Left ventricle myocardium inferior (tissue), 1 donor: Measurements from ENCODE around the gene HIP1. TPM values are rescaled to one million over a fixed set of nuclear protein-coding genes. Genes with fewer than 3 reads are reported as not detected.
"Not testable (repeated sequence)": the region's sequence is repeated elsewhere in the genome, so short reads cannot be mapped to it uniquely, and the experiment has no call there.

Experiments
- DNase-seq: peaks from one replicate; pipeline ENCODE4 v3.0.0-alpha.2; 2020
- H3K27ac ChIP-seq: fragments of 200-600 bp; replicated peaks from 2 replicates; pipeline ENCODE4 v1.8.0; 2021
- H3K27me3 ChIP-seq: fragments of 200-600 bp; 2 replicates; pipeline ENCODE4 v1.8.0; 2021; ENCODE audit warnings: low read depth
- H3K36me3 ChIP-seq: fragments of 200-600 bp; 2 replicates; pipeline ENCODE4 v1.8.0; 2021
- H3K4me1 ChIP-seq: fragments of 200-600 bp; 2 replicates; pipeline ENCODE4 v1.8.0; 2021
- H3K4me3 ChIP-seq: fragments of 200-600 bp; 2 replicates; pipeline ENCODE4 v1.8.0; 2021; ENCODE audit warnings: mild to moderate bottlenecking, moderate library complexity
- H3K9me3 ChIP-seq: fragments of 200-600 bp; replicated peaks from 2 replicates; pipeline ENCODE4 v1.8.0; 2021
- intact Hi-C: fragments of 100-400 bp; cut with micrococcal nuclease; formaldehyde crosslinking; loops from one replicate; pipeline ENCODE4 v1.11.0; 2022
- total RNA-seq: library from RNA; stranded (reverse); fragmentation: NEBNext Ultra II Directional; extraction: Animal tissue kit (Norgen Biotek cat#: 25700); gene quantifications from one replicate; pipeline ENCODE4 v1.2.1, GENCODE V29; 2021
- TF ChIP-seq, protein P1 (sequence below): fragments of 200-600 bp; IDR thresholded peaks from 2 replicates; pipeline ENCODE4 v1.8.0; 2021; ENCODE audit warnings: antibody characterized with exemption, mild to moderate bottlenecking, borderline replicate concordance
- donor health status: DM: no; HTN: yes; CAD: no; lungs with severe emphysema.

The HIP1 gene
- total RNA-seq, 1 donor from 2014 or later: 14.5 TPM

DNA sequence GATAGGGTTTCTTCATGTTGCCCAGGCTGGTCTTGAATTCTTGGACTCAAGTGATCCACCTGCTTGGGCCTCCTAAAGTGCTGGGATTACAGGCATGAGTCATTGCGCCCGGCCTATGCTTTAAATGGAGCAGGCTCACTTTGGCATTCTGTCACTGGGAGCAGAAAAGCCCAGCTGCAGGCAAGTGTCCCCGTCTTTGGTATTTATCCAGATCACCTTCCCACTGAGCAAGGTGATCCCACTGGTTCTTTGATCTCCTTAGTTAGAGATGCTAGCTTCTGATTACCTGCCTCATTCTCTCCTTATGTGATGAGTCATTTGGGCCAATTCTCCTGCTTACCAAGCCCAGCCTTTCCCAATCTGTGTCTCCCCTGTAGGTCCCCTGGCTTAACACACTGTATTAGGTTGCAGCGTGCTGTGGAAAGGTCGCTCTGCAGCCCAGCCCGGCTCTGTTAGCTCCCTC lies 207.4 kb downstream of the HIP1 start:
- DNase-seq: no peak
- TF ChIP-seq, protein P1, sequence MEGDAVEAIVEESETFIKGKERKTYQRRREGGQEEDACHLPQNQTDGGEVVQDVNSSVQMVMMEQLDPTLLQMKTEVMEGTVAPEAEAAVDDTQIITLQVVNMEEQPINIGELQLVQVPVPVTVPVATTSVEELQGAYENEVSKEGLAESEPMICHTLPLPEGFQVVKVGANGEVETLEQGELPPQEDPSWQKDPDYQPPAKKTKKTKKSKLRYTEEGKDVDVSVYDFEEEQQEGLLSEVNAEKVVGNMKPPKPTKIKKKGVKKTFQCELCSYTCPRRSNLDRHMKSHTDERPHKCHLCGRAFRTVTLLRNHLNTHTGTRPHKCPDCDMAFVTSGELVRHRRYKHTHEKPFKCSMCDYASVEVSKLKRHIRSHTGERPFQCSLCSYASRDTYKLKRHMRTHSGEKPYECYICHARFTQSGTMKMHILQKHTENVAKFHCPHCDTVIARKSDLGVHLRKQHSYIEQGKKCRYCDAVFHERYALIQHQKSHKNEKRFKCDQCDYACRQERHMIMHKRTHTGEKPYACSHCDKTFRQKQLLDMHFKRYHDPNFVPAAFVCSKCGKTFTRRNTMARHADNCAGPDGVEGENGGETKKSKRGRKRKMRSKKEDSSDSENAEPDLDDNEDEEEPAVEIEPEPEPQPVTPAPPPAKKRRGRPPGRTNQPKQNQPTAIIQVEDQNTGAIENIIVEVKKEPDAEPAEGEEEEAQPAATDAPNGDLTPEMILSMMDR: no peak
- no peaks in the 10 kb centered on the region for H3K9me3 ChIP-seq
- H3K27me3 ChIP-seq: no peaks in the 10 kb centered on the region
- H3K4me1 ChIP-seq: peaks cover 19% of the 10 kb centered on the region
- H3K27ac ChIP-seq: no peak overlapping the region
- intact Hi-C loops: no loop called here
- H3K36me3 ChIP-seq: peaks cover 7% of the 10 kb centered on the region
- H3K4me3 ChIP-seq: no peak overlapping the region

DNA sequence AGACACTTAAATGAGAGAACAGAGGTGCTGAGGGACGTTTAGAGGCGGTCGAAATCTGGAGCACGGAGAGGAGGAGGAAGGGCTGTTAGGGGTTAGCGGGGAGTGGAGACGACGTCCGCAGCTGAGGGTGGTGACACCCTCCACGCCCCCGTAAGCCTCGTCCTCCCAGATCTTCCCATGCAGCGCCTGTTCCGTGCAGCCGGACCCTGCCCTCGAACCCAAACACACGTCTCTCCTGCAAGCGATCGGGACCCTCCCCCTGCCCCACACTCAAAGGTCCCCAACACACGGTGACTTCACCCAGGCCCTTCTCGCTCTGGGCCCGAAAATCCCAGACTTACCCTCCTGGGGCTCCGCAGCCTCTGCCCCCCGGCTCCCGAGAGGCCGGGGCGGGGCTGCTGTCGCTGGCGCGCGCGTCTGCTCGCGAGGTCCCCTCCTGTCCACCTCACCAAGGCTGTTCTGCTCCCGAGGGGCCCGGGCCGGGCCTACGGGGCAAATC lies 211.5 kb downstream of the HIP1 start:
- Histone ChIP-seq H3K36me3 (peaks cover 39% of the 10 kb centered on the region), H3K4me3 (peak overlapping the region; percentile 97), H3K27ac (peak overlapping the region; percentile 91), H3K4me1 (peaks cover 26% of the 10 kb centered on the region)
- H3K27me3 ChIP-seq, H3K9me3 ChIP-seq, intact Hi-C loops: not testable (repeated sequence)
- DNase-seq: peak; percentile 15

DNA sequence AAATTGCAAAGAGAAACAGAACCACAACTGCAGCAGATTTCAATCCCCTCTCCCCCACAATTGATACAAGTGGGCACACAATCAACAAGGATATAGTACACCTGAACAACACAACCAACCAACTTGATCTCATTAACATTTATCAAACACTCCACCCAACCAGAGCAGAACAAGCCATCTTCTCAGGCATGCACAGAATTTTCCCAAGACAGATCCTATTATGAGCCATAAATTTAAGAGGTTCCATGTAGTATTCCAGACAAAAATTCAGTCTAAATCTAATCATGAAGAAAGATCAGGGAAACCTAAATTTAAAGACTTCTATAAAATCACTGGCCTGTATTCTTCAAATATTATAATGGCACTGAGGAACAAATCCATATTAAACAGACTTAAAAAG lies 217.0 kb downstream of the HIP1 start:
- DNase-seq, intact Hi-C loops, H3K4me3 ChIP-seq, H3K27ac ChIP-seq, H3K27me3 ChIP-seq: not testable (repeated sequence)
- Histone ChIP-seq H3K9me3 (peaks cover 11% of the 10 kb centered on the region), H3K4me1 (peaks cover 11% of the 10 kb centered on the region), H3K36me3 (peaks cover 70% of the 10 kb centered on the region)

DNA sequence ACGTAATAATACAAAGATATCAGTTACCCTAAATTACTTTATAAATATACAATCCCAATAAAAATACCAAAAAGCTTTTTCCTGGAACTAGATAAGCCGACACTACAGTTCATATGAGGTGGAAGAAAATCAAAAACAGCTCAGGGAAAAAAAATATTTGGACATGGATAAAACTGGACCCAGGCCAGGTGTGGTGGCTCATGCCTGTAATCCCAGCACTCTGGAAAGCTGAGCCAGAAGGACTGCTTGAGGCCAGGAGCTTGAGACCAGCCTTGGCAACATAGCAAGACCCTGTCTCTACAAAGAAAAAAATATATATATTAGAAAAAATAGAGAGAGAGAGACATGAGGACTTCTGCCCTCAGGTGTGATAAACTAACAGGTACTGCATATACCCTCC lies 219.9 kb downstream of the HIP1 start:
- peaks cover 11% of the 10 kb centered on the region for H3K9me3 ChIP-seq
- DNase-seq, intact Hi-C loops, H3K4me1 ChIP-seq, H3K4me3 ChIP-seq, H3K27ac ChIP-seq, H3K27me3 ChIP-seq: not testable (repeated sequence)
- H3K36me3 ChIP-seq: peaks cover 58% of the 10 kb centered on the region

DNA sequence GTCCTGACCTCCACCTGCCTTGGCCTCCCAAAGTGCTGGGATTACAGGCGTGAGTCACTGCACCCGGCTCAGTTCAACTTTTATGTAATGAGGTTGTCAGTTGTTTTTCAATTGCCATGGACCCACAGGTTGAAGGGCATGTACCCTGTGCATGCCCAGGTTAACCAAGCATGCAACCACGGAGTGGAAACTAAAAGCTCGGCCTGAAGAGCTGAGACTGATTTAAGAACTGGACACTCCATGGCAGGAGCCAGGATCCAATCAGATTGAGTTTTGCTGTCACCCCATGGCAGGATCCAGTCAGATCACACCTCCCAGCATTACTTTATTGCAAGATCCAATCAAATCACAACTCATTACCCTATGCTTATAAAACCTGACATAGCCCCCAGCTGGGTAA lies 229.7 kb downstream of the HIP1 start:
- H3K4me3 ChIP-seq, H3K9me3 ChIP-seq, DNase-seq, H3K27me3 ChIP-seq, H3K4me1 ChIP-seq, intact Hi-C loops, H3K27ac ChIP-seq: not testable (repeated sequence)
- H3K36me3 ChIP-seq: peaks cover 23% of the 10 kb centered on the region

GRCh38 chr7:75492020-75492419 lies 246.7 kb downstream of the HIP1 start, which contains the start of gene SPDYE5:
TSS of gene SPDYE5 (plus strand) at chr7:75492320. CDS start at chr7:75494048, 1,728 bp downstream.
- H3K36me3 ChIP-seq, H3K4me1 ChIP-seq, intact Hi-C loops, H3K9me3 ChIP-seq, H3K27me3 ChIP-seq, DNase-seq, H3K4me3 ChIP-seq, H3K27ac ChIP-seq: not testable (repeated sequence)

- H3K4me3 ChIP-seq: peak within 1 kb of the TSS; percentile 84
- H3K9me3 ChIP-seq, H3K36me3 ChIP-seq, H3K4me1 ChIP-seq, H3K27me3 ChIP-seq, intact Hi-C loops: not testable (repeated sequence)
- peak within 1 kb of the TSS; percentile 95 for H3K27ac ChIP-seq
- peak; percentile 95 for DNase-seq
Measured at GRCh38 chr7:75485979-75486643, 252.6 kb downstream of the HIP1 start, which contains the start of gene POM121C. TSS of gene POM121C (minus strand) at chr7:75486299. CDS start at chr7:75441496, 44,803 bp downstream.

DNA sequence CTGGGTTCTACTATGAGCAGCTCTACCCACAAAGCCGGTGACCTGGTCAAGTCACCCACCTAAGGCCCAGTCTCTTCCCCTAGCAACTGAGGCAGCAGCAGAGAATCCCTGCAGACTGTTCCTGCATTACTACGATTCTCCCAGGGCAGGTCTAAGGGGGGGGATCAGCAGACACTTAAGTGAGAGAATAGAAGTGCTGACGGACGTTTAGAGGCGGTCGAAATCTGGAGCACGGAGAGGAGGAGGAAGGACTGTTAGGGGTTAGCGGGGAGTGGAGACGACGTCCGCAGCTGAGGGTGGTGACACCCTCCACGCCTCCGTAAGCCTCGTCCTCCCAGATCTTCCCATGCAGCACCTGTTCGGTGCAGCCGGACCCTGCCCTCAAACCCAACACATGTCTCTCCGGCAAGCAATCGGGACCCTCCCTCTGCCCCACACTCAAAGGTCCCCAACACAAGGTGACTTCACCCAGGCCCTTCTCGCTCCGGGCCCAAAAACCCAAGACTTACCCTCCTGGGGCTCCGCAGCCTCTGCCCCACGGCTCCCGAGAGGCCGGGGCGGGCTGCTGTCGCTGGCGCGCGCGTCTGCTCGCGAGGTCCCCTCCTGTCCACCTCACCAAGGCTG lies 253.3 kb downstream of the HIP1 start:
- DNase-seq: peak; percentile 17
- H3K27me3 ChIP-seq, H3K4me1 ChIP-seq, intact Hi-C loops, H3K9me3 ChIP-seq, H3K36me3 ChIP-seq: not testable (repeated sequence)
- H3K27ac ChIP-seq: peak overlapping the region; percentile 95
- H3K4me3 ChIP-seq: peak overlapping the region; percentile 84

Other genes starting within 250 kb of the HIP1 start
- not detected for gene SPDYE5, start 246.6 kb downstream of the HIP1 start, total RNA-seq
- gene CCL26, start 33.3 kb upstream of the HIP1 start, total RNA-seq: 0.49 TPM
- not detected for gene CCL24, start 74.9 kb upstream of the HIP1 start, total RNA-seq
- gene RHBDD2, start 140.1 kb upstream of the HIP1 start, total RNA-seq: 19.1 TPM
- gene POR, start 176.2 kb upstream of the HIP1 start, total RNA-seq: 72.9 TPM